HG03342 (cell line): ENCODE data around the gene SPOCK2.
"Not testable (repeated sequence)": the region's sequence is repeated elsewhere in the genome, so short reads cannot be mapped to it uniquely, and the experiment has no call there.

ENCODE experiments used
- ATAC-seq: cut with Tn5 transposase; IDR thresholded peaks from one replicate; pipeline ENCODE4 v1.9.1; 2021; ENCODE audit warnings: mild to moderate bottlenecking, moderate library complexity; ENCODE audit not compliant: unreplicated experiment

Gene SPOCK2

DNA sequence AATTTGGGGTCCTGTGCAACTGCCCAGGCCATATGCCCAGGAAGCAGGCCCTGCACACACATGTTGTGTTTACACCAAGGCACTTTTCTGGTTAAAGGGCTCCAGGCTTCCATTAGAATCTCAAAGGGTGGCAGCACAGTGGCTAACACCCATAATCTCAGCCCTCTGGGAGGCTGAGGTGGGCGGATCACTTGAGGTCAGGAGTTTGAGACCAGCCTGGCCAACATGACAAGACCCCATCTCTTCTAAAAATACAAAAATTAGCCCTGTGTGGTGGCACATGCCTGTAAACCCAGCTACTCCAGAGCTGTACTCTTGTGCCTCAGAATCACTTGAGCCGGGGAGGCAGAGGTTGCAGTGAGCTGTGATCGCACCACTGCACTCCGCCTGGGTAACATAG is 53.6 kb downstream of the SPOCK2 start:
- ATAC-seq, result no peak

DNA sequence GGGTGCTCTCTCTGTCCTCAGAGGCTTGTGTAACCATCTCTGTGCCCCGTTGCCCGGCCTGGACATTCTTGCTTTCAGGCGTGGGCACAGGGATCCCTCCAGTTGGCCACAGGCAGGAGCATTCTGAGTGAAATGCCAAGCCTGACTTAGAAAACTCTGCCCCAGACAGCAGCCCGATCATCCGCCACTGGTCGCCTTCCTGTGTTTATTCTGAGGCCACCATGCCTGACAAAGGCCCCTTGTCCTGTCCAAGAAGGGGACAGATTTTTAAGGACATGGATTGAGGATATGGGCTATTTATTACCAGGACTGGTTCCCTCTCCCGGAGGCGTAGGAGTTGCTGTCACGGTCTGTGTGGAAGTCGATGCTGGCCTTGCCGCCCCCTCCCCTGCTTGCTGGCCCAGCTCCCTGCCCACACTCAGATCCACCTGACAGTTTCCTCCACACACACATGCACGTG is 54.3 kb downstream of the SPOCK2 start:
- no peak for ATAC-seq

DNA sequence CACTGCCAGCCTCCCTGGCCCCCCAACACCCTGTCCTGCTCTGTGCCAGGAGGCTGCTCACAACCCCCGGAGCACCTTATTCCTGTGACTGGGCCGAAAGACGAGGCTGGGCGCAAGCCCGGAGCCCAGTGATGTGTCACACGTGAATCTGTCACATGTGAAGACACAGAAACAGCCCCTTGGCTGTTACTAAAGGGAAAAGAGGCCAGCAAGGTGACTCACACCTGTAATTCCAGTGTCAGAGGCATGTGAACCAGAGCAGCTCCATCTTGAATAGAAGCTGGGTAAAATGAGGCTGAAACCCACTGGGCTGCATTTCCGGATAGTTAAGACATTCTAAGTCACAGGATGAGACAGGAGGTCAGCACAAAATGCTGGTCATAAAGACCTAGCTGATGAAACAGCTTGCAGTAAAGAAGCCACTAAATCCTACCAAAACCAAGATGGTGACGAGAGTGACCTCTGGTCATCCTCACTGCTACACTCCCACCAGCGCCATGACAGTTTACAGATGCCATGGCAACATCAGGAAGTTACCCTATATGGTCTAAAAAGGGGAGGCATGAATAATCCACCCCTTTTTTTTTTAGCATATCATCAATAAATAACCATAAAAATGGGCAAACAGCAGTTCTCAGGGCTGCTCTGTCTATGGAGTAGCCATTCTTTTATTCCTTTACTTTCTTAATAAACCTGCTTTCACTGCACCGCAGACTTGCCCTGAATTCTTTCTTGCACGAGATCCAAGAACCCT is 55.8 kb downstream of the SPOCK2 start:
- ATAC-seq, result not testable (repeated sequence)

DNA sequence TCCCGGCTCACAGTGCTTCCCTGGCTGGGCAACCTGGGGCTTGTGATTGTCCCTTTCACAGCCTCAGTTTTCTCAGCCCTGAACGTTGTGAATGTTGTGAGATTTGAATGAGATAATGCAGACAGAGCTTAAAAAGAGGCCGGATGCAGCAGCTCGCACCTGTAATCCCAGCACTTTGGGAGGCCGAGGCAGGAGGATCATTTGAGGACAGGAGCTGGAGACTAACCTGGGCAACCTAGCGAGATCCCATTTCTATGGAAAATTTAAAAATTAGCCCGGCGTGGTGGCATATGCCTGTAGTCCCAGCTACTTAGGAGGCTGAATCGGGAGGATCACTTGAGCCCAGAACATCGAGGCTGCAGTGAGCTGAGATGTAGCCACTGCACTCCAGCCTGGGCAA is 56.6 kb downstream of the SPOCK2 start:
- no peak for ATAC-seq

DNA sequence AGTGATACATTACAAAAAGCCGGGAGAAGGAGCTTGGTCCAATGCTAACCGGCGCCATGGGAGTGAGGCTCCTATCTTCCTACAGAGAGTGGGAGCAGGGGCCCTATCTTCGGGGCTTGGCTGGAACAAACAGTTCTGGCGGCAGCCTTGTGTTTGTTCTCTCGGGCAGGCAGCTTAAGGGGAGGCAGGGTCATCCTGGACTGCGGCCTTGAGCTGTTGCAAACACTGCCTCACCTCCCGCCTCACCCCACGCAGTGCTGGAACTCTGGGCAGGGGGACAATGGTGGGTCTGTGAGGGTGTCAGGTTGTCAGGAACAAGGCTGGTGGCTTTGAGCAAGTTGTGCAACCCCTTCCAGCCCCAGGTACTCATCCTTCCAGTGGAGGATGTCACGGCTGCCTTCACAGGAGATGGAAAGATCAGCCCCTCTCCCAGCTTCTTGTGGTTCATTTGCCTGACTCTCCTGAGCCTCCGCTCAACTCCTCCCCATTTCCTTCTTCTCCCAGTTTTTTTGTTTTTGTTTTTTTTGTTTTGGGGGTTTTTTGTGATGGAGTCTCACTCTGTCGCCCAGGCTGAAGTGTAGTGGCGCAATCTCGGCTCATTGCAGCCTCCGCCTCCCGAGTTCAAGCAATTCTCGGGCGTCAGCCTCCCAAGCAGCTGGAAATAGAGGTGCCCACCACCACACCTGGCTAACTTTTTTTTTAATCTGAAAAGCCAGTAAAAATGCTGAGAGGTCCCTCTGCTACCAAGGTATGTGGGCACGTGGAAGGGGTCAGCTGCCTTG is 57.4 kb downstream of the SPOCK2 start:
- no peak for ATAC-seq

DNA sequence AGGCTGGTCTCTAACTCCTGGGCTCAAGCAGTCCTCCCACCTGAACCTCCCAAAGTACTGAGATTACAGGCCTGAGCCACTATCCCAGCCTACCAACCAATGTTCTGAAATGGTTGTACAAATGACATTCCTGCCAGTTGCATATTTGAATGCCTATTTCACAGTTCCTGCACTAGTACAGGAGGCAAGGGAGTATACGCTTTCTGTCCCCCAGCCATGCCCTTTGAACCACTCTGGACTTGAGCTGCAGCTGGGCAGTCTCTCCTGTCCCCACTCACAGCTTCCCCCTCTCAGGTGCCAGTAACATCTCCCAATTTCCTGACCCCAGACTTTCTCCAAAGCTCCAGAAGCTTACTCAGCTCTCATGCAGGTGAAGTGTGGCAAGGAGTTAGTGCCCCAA is 58.9 kb downstream of the SPOCK2 start:
- ATAC-seq, result no peak

DNA sequence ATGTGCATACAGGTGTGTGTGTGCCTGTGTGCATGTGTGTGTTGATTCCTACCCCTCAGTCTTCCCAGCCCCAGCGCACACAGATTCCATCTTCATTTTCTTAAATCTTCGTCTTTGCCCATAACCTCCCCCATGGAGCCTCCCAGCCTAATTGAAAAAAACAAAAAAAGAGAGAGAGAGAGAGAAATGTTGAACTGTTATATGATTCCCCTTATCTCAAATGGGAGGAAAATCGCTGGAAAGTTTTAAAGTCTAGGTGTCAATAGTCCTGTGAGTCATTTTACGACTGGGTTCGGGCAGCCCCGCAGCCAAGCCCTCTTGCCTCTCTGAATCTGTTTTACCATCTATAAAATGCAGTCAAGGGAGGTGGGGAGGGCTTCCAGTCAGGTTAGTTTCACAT is 60.9 kb downstream of the SPOCK2 start:
- ATAC-seq, result no peak

DNA sequence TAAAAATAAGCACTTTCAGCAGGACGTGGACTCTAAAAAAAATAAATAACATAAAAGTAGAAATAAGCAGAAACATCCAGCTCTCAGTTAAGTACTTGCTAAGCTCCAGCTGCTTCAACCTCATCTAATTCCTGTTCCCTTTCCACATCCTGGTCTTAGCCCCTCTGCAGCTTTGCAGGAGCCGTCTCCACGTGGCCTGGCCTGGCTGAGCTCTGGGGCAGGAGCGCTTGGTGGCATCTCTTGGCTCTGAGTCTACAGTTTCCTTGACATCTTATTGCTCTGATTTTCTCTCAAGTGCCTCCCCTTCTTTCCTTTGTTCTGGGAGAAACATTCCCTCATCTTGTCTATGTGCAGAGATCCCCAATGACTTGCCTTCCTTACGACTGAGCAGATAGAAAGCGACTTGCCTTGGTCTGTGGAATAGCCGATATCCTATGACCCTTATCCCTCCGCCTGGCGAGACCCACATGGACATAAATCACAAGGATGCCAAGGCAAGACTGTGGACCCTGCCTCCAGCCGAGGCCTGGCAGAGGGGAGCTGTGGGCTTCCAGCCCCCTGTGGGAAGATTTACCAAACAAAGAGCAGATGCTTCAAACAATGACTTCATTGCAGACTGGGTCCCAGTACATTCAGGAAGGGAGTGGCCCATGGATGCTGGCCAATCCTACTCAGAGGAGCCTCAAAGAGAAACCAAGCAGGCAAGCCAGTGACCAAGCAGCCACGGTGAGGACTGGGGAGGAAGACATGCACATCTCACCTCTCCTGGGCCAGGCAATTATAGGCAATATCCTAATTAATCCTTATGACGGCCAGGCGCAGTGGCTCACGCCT is 61.9 kb downstream of the SPOCK2 start:
- no peak for ATAC-seq

DNA sequence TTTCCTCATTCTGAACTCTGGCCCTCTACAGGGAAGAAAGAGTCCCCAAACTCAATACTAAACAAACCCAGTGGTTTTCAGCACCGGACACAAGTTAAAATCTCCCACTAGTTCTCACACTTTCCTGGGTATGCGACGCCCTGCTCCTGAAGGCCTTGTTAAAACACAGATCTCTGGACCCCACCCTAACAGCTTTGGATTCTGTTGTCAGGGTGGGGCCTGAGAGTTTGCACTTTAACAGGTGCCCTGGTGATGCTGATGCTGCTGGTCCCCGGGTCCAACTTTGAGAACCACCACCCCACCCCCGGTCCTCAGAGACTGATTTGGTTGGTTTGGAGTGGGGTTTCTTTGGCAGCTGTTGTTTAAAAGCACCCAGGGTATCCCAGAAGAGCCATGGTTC is 62.5 kb downstream of the SPOCK2 start:
- ATAC-seq, result no peak

DNA sequence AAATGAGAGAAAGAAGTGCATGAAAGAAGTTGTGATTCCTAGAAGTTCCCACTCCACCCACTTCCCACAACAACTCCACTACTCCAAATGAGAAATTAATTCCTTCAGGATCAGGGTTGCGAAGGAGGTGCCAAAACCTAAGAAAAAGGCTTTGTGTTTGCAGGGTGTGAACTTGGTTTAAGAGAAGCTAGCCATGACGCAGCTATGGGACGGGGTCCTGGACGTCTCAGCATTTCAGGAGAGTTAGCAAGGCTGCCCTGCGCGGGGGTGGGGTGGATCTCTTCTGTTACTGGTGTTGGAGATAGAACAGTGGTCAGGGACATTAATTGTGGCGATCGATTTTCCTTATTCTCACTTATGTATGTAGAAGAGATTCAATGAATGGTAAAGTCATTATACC is 63.0 kb downstream of the SPOCK2 start:
- no peak for ATAC-seq

DNA sequence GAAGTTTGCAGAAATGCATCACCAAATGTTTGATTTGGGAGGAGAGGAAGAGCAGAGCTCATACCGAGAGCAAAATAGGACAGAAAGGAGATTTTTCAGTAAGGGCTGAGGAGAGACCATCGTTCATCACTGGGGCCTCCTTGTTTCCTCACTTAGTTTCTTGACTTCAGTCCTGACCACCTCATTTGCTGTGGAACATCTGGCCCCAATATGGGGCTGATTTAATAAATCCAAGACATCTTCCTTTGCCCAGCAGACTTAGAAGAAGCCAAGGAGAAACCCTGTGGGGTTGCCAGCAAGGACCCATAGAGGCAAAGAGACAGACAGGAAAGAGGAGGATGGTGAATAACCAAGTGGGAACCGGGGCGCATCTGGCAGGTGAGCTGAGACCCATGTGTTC is 63.8 kb downstream of the SPOCK2 start:
- ATAC-seq, result no peak

DNA sequence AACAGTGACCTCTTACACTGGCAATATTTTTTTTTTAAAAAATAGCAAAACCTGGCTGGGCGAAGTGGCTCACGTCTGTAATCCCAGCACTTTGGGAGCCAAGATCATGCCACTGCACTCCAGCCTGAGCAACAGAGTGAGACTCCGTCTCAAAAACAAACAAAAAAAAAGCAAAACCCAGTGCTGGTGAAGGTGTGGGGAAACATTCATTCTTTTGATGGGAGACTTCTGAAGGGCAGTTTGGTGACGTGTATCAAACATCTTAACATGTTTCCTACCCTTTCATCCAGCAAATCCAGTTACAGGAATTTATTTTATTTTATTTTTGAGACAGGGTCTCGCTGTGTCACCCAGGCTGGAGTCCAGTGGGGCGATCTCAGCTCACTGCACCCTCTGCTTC is 66.1 kb downstream of the SPOCK2 start:
- ATAC-seq, result no peak

DNA sequence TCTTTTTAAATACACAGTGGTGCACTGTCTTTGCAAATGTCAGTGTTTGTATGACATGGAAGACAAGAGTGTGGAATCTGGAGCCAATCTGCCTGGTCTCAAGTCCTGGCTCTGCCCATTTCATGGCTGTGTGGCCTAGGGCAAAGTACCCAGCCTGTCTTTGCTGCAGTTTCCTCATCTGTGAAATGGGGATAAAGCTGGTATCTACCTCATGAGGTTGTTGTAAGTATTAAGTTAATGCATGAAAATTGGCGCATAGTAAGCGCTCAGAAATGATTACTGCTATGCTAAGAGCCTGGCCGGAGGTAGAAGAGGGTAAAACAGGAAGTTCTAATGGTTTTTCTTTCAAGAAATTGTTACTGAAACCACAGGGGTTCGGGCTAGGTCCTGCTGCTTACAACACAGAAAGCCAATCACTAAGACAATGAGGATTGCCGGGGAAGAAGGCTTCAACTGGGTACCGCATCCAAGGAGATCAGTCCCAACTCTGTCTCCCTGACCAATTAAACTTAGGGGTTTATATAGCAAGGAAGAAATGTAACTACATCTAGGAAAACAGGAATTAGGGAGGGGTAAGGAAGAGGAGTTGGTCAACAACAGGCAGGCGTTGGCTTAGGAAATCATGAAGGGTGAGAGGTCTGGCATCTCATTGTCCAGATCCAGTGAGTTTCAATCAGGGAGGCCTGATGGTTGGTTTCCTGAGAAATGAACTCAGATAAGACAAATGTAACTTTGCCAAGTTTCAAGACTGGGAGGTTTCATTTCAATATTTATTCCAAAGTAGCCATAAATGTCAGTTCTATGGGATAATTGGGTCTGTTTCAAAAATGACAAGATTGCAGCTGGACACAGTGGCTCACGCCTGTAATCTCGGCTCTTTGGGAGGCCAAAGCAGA is 67.2 kb downstream of the SPOCK2 start:
- ATAC-seq, result no peak

DNA sequence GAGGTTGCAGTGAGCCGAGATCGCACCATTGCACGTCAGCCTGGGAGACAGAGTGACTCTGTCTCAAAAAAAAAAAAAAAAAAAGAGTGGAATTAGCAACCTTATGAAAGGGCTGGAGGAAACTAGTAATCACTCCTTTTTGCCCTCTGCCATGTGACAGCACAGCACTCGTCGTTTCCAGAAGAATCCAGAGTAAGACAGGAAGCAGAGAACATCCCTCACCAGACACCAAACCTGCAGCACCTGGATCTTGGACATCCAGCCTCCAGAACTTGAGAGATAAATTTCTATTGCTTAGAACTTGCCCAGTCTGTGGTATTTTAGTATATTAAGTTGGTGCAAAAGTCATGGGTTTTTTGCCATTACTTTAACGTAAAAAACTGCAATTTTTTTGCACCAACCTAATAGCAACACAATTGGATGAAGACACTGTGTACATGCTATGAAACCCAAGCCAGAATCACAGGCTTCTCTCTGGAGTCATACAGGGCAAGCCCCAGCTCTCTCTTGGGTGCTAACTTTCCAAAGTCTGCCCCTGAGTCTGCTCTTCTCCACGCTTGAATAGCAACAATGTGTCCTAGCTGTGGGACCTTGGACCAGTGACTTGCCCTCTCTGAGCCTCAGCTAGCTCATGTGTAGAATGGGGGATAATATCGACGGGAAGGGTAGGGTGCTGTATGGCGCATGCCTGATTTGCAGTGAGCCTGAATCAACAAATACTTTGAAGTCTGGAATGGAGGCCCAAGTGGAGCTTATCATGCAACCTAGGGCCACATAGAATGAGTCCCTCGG is 69.1 kb downstream of the SPOCK2 start:
- ATAC-seq, result no peak

DNA sequence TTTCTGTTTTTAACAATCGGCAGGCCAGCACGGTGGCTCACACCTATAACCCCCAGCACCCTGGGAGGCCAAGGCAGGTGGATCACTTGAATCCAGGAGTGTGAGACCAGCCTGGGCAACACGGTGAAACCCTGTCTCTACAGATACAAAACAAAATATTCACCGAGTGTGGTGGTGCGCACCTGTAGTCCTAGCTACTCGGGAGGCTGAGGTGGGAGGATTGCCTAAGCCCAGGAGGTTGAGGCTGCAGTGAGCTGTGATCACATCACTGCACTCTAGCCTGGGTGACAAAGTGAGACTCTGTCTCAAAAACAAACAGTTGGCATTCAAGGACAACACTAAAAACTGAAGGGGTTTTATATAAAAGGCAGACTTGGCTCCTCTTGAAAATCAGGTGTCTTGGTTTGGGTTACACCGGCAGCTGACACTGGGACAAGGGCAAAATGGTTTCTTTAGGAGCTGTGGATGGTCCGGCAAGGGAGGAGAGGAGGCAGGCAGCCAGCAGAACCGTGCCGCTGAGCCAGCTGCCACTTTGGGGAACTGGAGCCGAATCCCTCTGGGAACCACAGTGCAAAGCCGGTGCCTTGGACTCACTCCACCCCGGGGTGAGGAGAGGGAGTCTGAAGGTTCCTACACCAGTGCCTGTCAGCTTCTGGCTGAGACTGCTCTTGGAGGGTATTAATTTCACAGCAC is 71.6 kb downstream of the SPOCK2 start:
- ATAC-seq, result no peak

DNA sequence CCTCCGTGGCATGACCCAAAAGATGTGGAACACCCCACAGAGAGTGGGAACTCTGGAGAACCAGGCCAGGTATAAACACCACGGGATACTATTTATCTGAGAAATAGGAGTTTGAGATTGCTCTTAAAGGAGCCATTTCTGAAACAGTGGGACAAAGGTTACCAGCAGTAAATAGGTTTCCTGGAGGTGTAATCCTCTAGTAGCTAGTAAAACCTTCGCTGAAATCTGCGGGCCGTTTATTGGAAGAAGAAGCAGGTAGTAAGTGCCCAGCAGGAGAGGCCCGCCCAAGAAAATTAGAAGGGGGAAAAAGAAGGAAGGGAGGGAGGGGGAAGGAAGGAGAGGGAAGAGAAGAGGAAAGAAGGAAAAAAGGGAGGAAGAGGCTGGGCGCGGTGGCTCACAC is 72.5 kb downstream of the SPOCK2 start:
- ATAC-seq, result no peak

DNA sequence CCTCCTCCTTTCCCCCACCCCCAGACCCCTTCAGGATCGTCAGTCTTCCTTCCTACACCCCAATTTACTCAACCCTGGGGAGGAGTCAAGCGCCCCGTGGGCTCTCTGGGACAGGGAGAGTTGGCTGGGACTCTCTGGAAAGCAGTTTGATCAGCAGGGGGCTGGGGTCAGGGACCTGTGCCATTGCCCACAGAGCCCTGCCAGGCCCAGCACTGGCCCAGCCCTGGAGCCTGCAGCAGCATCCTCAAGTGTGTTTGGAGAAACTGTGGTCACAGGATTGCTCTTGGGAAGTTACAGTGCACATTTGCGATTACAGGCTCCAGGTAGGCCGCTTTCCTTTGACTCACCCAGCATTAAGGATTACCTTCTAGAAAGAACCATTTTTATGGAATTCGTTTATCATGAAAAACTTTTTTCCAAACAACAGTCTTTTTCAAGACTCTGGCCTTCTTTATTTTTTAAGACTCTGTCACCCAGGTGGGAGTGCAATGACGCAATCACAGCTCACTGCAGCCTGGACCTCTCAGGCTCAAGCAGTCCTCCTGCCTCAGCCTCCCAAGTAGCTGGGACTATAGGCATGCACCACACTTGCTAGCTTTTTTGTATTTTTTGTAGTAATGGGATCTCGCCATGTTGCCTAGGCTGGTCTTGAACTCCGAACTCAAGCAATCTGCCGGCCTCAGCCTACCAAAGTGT is 73.4 kb downstream of the SPOCK2 start:
- ATAC-seq, result no peak

DNA sequence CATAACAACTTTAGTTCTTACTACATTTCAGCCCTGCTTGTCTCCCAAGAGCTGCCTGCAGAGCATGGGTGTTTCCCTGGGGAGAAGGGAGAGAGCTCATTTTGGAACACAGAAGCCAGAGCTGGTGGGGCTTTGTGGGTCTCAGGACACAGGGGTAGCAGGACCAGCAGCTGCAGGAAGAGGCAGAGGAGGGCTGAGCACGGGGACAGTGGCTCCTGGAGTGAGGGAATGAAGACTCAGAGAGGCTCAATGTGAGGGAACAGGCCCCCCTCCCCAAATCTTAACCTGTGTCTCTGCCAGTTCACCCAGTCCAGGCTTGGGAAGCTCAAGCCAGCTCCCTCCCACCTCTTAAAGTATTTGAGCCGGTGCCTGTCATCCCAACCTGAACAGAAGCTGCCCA is 74.2 kb downstream of the SPOCK2 start:
- ATAC-seq, result no peak
